ENCODE data around the gene TSC2. TPM values are rescaled to one million over a fixed set of nuclear protein-coding genes. Genes with fewer than 3 reads are reported as not detected.

The TSC2 gene
- total RNA-seq, 2 experiments from 2014 or later = 57.2 to 152 TPM

- ChIA-PET POLR2A (no interaction called here), CTCF (ENCODE audit: unreplicated experiment) (interaction anchor here (0.6 kb wide), 1 partner anchor 52 kb away, joined by 3 read pairs; no protein-coding TSS in a partner anchor)
- H3K36me3 ChIP-seq (ENCODE audit: insufficient read depth, low read length) = peaks cover 44% of the 10 kb centered on the region; the same call in 1 of the 2 replicates
These were observed 41.1 kb downstream of the TSC2 start for GRCh38 chr16:2088759-2089358.

GRCh38 chr16:2089706-2090480, 42.1 kb downstream of the TSC2 start:
- intact Hi-C loops (cut with micrococcal nuclease; ENCODE audit: unreplicated experiment) = no loop called here
- no peak overlapping the region for H3K4me2 ChIP-seq (ENCODE audit: low read length)
- TF ChIP-seq EZH2phosphoT487 (IDR thresholded peaks at IDR 0.05; ENCODE audit: borderline replicate concordance, low read depth, low read length) (no peak), CTCF (conservative IDR thresholded peaks at IDR 0.05; ENCODE audit: low read length) (no peak)
- H4K20me1 ChIP-seq (ENCODE audit: insufficient read depth, low read length) = no peaks in the 10 kb centered on the region
- no peak overlapping the region for H2AFZ ChIP-seq (ENCODE audit: low read length)
- no peak overlapping the region for H3K4me3 ChIP-seq (ENCODE audit: low read depth, low read length, poor library complexity, severe bottlenecking)
- CTCF ChIA-PET (ENCODE audit: unreplicated experiment) = no interaction called here
- no TSS peak for BruUV-seq (replicated peaks)
- POLR2A ChIA-PET = no interaction called here
- H3K36me3 ChIP-seq (ENCODE audit: insufficient read depth, low read length) = peaks cover 44% of the 10 kb centered on the region; the same call in 1 of the 2 replicates
- H3K79me2 ChIP-seq (ENCODE audit: insufficient read depth, low read depth, low read length) = no peaks in the 10 kb centered on the region
- peaks cover 6% of the 10 kb centered on the region for H3K4me1 ChIP-seq (ENCODE audit: insufficient read depth, low read length, poor library complexity, severe bottlenecking)
- H3K9me3 ChIP-seq (ENCODE audit: low read length) = no peaks in the 10 kb centered on the region
- H3K27ac ChIP-seq (ENCODE audit: low read depth, low read length, poor library complexity, severe bottlenecking) = no peak overlapping the region
- DNase-seq (ENCODE audit: low spot score) = no peak
- no peaks in the 10 kb centered on the region for H3K9me2 ChIP-seq (ENCODE audit: insufficient read depth, low read length)

More at GRCh38 chr16:2088759-2089358, 41.1 kb downstream of the TSC2 start:
- no peaks in the 10 kb centered on the region for H4K20me1 ChIP-seq (ENCODE audit: insufficient read depth, low read length)
- intact Hi-C loops (cut with micrococcal nuclease; ENCODE audit: unreplicated experiment) = no loop called here
- TSS peak; percentile 79 for BruUV-seq (replicated peaks)
- H3K9me3 ChIP-seq (ENCODE audit: low read length) = no peaks in the 10 kb centered on the region
- no peaks in the 10 kb centered on the region for H3K9me2 ChIP-seq (ENCODE audit: insufficient read depth, low read length)
- no peaks in the 10 kb centered on the region for H3K79me2 ChIP-seq (ENCODE audit: insufficient read depth, low read depth, low read length)
- TF ChIP-seq EZH2phosphoT487 (IDR thresholded peaks at IDR 0.05; ENCODE audit: borderline replicate concordance, low read depth, low read length) = no peak
- TF ChIP-seq CTCF (conservative IDR thresholded peaks at IDR 0.05; ENCODE audit: low read length) = no peak
- no peak for DNase-seq (ENCODE audit: low spot score)
- H2AFZ ChIP-seq (ENCODE audit: low read length) = no peak overlapping the region
- H3K4me3 ChIP-seq (ENCODE audit: low read depth, low read length, poor library complexity, severe bottlenecking) = no peak overlapping the region
- H3K4me2 ChIP-seq (ENCODE audit: low read length) = no peak overlapping the region
- H3K27ac ChIP-seq (ENCODE audit: low read depth, low read length, poor library complexity, severe bottlenecking) = no peak overlapping the region
- peaks cover 6% of the 10 kb centered on the region for H3K4me1 ChIP-seq (ENCODE audit: insufficient read depth, low read length, poor library complexity, severe bottlenecking)

GRCh38 chr16:2090481-2090776, 42.6 kb downstream of the TSC2 start:
- H3K79me2 ChIP-seq (ENCODE audit: insufficient read depth, low read depth, low read length) = no peaks in the 10 kb centered on the region
- no peak for DNase-seq (ENCODE audit: low spot score)
- H3K4me1 ChIP-seq (ENCODE audit: insufficient read depth, low read length, poor library complexity, severe bottlenecking) = peaks cover 6% of the 10 kb centered on the region
- no peak overlapping the region for H3K27ac ChIP-seq (ENCODE audit: low read depth, low read length, poor library complexity, severe bottlenecking)
- H3K36me3 ChIP-seq (ENCODE audit: insufficient read depth, low read length) = peaks cover 42% of the 10 kb centered on the region; the same call in 1 of the 2 replicates
- no peaks in the 10 kb centered on the region for H4K20me1 ChIP-seq (ENCODE audit: insufficient read depth, low read length)
- CTCF ChIA-PET (ENCODE audit: unreplicated experiment) = no interaction called here
- no peak for TF ChIP-seq CTCF (conservative IDR thresholded peaks at IDR 0.05; ENCODE audit: low read length)
- no peak for TF ChIP-seq EZH2phosphoT487 (IDR thresholded peaks at IDR 0.05; ENCODE audit: borderline replicate concordance, low read depth, low read length)
- no peak overlapping the region for H2AFZ ChIP-seq (ENCODE audit: low read length)
- POLR2A ChIA-PET = no interaction called here
- no TSS peak for BruUV-seq (replicated peaks)
- H3K9me2 ChIP-seq (ENCODE audit: insufficient read depth, low read length) = no peaks in the 10 kb centered on the region
- no peak overlapping the region for H3K4me2 ChIP-seq (ENCODE audit: low read length)
- no peaks in the 10 kb centered on the region for H3K9me3 ChIP-seq (ENCODE audit: low read length)
- H3K4me3 ChIP-seq (ENCODE audit: low read depth, low read length, poor library complexity, severe bottlenecking) = no peak overlapping the region
- intact Hi-C loops (cut with micrococcal nuclease; ENCODE audit: unreplicated experiment) = no loop called here
